Glutamatergic neuron (in vitro differentiated cells): ENCODE measurements around the gene ASB2. TPM values are rescaled to one million over a fixed set of nuclear protein-coding genes. Genes with fewer than 3 reads are reported as not detected.

ENCODE experiments used
- DNase-seq: peaks from one replicate; pipeline ENCODE4 v3.0.0; 2022
- H3K27ac Mint-ChIP-seq: one replicate; pipeline ENCODE4 v1.8.0; 2020; ENCODE audit warnings: mild to moderate bottlenecking, mixed read lengths, inconsistent platforms; ENCODE audit not compliant: unreplicated experiment
- H3K27me3 Mint-ChIP-seq: one replicate; pipeline ENCODE4 v1.8.0; 2020; ENCODE audit warnings: mild to moderate bottlenecking, moderate library complexity, mixed read lengths, inconsistent platforms; ENCODE audit not compliant: unreplicated experiment
- H3K36me3 Mint-ChIP-seq: one replicate; pipeline ENCODE4 v1.8.0; 2020; ENCODE audit warnings: mild to moderate bottlenecking, mixed read lengths, inconsistent platforms; ENCODE audit not compliant: unreplicated experiment
- H3K4me1 Mint-ChIP-seq: one replicate; pipeline ENCODE4 v1.8.0; 2020; ENCODE audit warnings: mild to moderate bottlenecking, low read depth, mixed read lengths, inconsistent platforms; ENCODE audit not compliant: unreplicated experiment
- H3K4me3 Mint-ChIP-seq: one replicate; pipeline ENCODE4 v1.8.0; 2020; ENCODE audit warnings: mild to moderate bottlenecking, mixed read lengths, inconsistent platforms; ENCODE audit not compliant: unreplicated experiment
- H3K9me3 Mint-ChIP-seq: one replicate; pipeline ENCODE4 v1.8.0; 2020; ENCODE audit warnings: mild to moderate bottlenecking, moderate library complexity, mixed read lengths, inconsistent platforms; ENCODE audit not compliant: unreplicated experiment
- total RNA-seq: library from RNA; stranded (reverse); fragmentation: NEBNext Ultra II Directional; extraction: Animal tissue kit (Norgen Biotek cat#: 25700); gene quantifications from one replicate; pipeline ENCODE4 v1.2.1, GENCODE V29; 2021; ENCODE audit not compliant: unreplicated experiment
- TF ChIP-seq, protein P1 (sequence below): fragments of 200-600 bp; sonication (generic); IDR thresholded peaks from one replicate; pipeline ENCODE4 v1.5.0; 2021; ENCODE audit not compliant: partially characterized antibody, unreplicated experiment

The ASB2 gene
- total RNA-seq, 1 donor from 2014 or later: 16.6 TPM

- no peak overlapping the region for H3K27ac Mint-ChIP-seq
Measured at GRCh38 chr14:94021416-94022157, 45.2 kb upstream of the ASB2 start.

GRCh38 chr14:94021001-94021400 is 44.6 kb upstream of the ASB2 start:
- no peak for DNase-seq
- Mint-ChIP-seq H3K4me3 (no peak overlapping the region), H3K9me3 (peaks cover 2% of the 10 kb centered on the region), H3K36me3 (no peaks in the 10 kb centered on the region), H3K4me1 (peaks cover 6% of the 10 kb centered on the region), H3K27ac (no peak overlapping the region), H3K27me3 (peaks cover 3% of the 10 kb centered on the region)
- TF ChIP-seq, protein P1, sequence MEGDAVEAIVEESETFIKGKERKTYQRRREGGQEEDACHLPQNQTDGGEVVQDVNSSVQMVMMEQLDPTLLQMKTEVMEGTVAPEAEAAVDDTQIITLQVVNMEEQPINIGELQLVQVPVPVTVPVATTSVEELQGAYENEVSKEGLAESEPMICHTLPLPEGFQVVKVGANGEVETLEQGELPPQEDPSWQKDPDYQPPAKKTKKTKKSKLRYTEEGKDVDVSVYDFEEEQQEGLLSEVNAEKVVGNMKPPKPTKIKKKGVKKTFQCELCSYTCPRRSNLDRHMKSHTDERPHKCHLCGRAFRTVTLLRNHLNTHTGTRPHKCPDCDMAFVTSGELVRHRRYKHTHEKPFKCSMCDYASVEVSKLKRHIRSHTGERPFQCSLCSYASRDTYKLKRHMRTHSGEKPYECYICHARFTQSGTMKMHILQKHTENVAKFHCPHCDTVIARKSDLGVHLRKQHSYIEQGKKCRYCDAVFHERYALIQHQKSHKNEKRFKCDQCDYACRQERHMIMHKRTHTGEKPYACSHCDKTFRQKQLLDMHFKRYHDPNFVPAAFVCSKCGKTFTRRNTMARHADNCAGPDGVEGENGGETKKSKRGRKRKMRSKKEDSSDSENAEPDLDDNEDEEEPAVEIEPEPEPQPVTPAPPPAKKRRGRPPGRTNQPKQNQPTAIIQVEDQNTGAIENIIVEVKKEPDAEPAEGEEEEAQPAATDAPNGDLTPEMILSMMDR: no peak

More at GRCh38 chr14:94021416-94022157, 45.2 kb upstream of the ASB2 start:
- no peaks in the 10 kb centered on the region for H3K36me3 Mint-ChIP-seq
- peaks cover 1% of the 10 kb centered on the region for H3K27me3 Mint-ChIP-seq
- DNase-seq: no peak
- H3K4me3 Mint-ChIP-seq: no peak overlapping the region
- peaks cover 6% of the 10 kb centered on the region for H3K4me1 Mint-ChIP-seq
- peaks cover 2% of the 10 kb centered on the region for H3K9me3 Mint-ChIP-seq
- TF ChIP-seq, protein P1: no peak

- Mint-ChIP-seq H3K27ac (no peak overlapping the region), H3K4me1 (peaks cover 3% of the 10 kb centered on the region), H3K36me3 (no peaks in the 10 kb centered on the region), H3K4me3 (no peak overlapping the region), H3K9me3 (peaks cover 2% of the 10 kb centered on the region), H3K27me3 (peaks cover 4% of the 10 kb centered on the region)
- no peak for DNase-seq
- TF ChIP-seq, protein P1: no peak
Measured at GRCh38 chr14:94020267-94020666, 43.9 kb upstream of the ASB2 start.

DNA sequence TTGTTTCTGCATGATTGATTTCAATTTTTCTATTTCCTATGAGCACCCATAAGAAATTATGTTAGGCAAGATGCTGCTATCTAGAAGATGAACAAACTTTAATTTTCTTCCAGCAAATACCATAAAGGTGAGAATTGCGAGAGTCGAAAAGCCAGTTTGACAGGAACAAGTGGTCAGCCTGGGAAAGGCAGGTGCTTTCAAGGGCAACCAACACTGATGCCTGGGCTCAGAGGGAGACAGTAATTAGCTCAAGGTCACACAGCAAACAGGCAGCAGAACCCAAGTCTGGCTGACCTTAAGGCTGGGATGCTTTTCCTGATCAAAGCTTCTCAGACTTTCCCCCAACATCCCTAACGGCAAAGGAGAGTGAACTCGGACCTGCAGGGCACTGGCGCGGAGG is 43.0 kb upstream of the ASB2 start:
- H3K9me3 Mint-ChIP-seq: peaks cover 2% of the 10 kb centered on the region
- peaks cover 3% of the 10 kb centered on the region for H3K4me1 Mint-ChIP-seq
- TF ChIP-seq, protein P1: no peak
- peaks cover 4% of the 10 kb centered on the region for H3K27me3 Mint-ChIP-seq
- H3K36me3 Mint-ChIP-seq: no peaks in the 10 kb centered on the region
- no peak overlapping the region for H3K4me3 Mint-ChIP-seq
- H3K27ac Mint-ChIP-seq: no peak overlapping the region
- DNase-seq: no peak

- no peak overlapping the region for H3K27ac Mint-ChIP-seq
- H3K27me3 Mint-ChIP-seq: peaks cover 4% of the 10 kb centered on the region
- no peaks in the 10 kb centered on the region for H3K36me3 Mint-ChIP-seq
- peaks cover 2% of the 10 kb centered on the region for H3K9me3 Mint-ChIP-seq
- TF ChIP-seq, protein P1: no peak
- DNase-seq: no peak
- H3K4me3 Mint-ChIP-seq: no peak overlapping the region
- peaks cover 3% of the 10 kb centered on the region for H3K4me1 Mint-ChIP-seq
Measured at GRCh38 chr14:94018308-94018707, 41.9 kb upstream of the ASB2 start.
